ENCODE data around the gene ENTPD8. TPM values are rescaled to one million over a fixed set of nuclear protein-coding genes. Genes with fewer than 3 reads are reported as not detected.

The ENTPD8 gene
- total RNA-seq, 1 experiment from 2014 or later = 0.77 TPM

- no peak overlapping the region for H2AFZ ChIP-seq (ENCODE audit: low read length)
- H4K5ac ChIP-seq (ENCODE audit: insufficient read length, low read depth, low read length) = no peak overlapping the region
- H4K91ac ChIP-seq (ENCODE audit: insufficient read length, low read depth, low read length) = no peak overlapping the region
- WGBS (ENCODE audit: extremely low coverage, insufficient read length, low lambda C conversion rate) = no CpG with 5 or more reads among the region's 77 CpGs
- peaks cover 11% of the 10 kb centered on the region for H3K23me2 ChIP-seq (ENCODE audit: insufficient read length, low read depth, low read length, poor library complexity, severe bottlenecking)
- H4K8ac ChIP-seq (replicated peaks; ENCODE audit: insufficient read length, low read depth, low read length) = no peak overlapping the region
- H3K56ac ChIP-seq (ENCODE audit: insufficient read length, low read depth, low read length) = no peak overlapping the region
- no peaks in the 10 kb centered on the region for H4K20me1 ChIP-seq (ENCODE audit: control insufficient read depth, insufficient read depth, insufficient read length)
- H3K79me1 ChIP-seq (ENCODE audit: insufficient read depth, low read depth, low read length, poor library complexity, severe bottlenecking) = no peaks in the 10 kb centered on the region
- H2BK120ac ChIP-seq (ENCODE audit: low read depth, low read length, poor library complexity, severe bottlenecking) = no peak overlapping the region
- no peak overlapping the region for H3K18ac ChIP-seq (ENCODE audit: insufficient read length, low read depth, low read length)
- H3K14ac ChIP-seq (ENCODE audit: insufficient read depth, low read length) = no peak overlapping the region; the same call in 1 of the 2 replicates
- H3K9me3 ChIP-seq (ENCODE audit: control insufficient read depth, low read depth, low read length) = no peaks in the 10 kb centered on the region
- Mint-ChIP-seq H3K4me3 (peak overlapping the region; percentile 34 to 68; a peak in 3 of 5 replicates), H3K27me3 (ENCODE audit: low read depth) (peaks cover 10% of the 10 kb centered on the region), H3K36me3 (ENCODE audit: insufficient read depth in 1 of 3, low read depth in 3 of 3) (no peaks in the 10 kb centered on the region), H3K4me1 (peaks cover 5 to 7% of the 10 kb centered on the region in 2 experiments), H3K27ac (no peak overlapping the region), H3K9me3 (no peaks in the 10 kb centered on the region)
- no peak overlapping the region for H3K23ac ChIP-seq (ENCODE audit: insufficient read length, low read depth, low read length)
- no peak; the same call in 2 of the 3 replicates for TF ChIP-seq CTCF (conservative IDR thresholded peaks at IDR 0.05)
- H3K27ac ChIP-seq (ENCODE audit: insufficient read length, low read depth, low read length) = no peak overlapping the region
- no peaks in the 10 kb centered on the region for H3K27me3 ChIP-seq (ENCODE audit: insufficient read depth, low read length)
- no peak overlapping the region for H2BK20ac ChIP-seq (ENCODE audit: low read depth, low read length, poor library complexity, severe bottlenecking)
- no peak overlapping the region for H2BK15ac ChIP-seq (ENCODE audit: low read depth, low read length)
- no peak overlapping the region for H3K4ac ChIP-seq (ENCODE audit: low read depth, low read length)
- H3K4me2 ChIP-seq (ENCODE audit: insufficient read depth, insufficient read length, low read length) = peak overlapping the region; percentile 39
- no peak overlapping the region for H3K9ac ChIP-seq (ENCODE audit: extremely low read depth, insufficient read length, low read length)
- H3K79me2 ChIP-seq (ENCODE audit: insufficient read depth, low read length) = no peaks in the 10 kb centered on the region
- DNase-seq = no peak
- H3T11ph ChIP-seq (ENCODE audit: low read length) = no peak overlapping the region
- no peak overlapping the region for H2BK12ac ChIP-seq (ENCODE audit: insufficient read length, low read depth, low read length)
- no peak overlapping the region for H2BK5ac ChIP-seq (ENCODE audit: insufficient read length, low read length)
- no peaks in the 10 kb centered on the region for H3K4me1 ChIP-seq (ENCODE audit: insufficient read depth, low read length)
- H2AK5ac ChIP-seq (ENCODE audit: insufficient read length, low read length) = no peak overlapping the region
Measured at GRCh38 chr9:137423514-137424291, 17.5 kb downstream of the ENTPD8 start.

All from H9 (cell line).